Left ventricle myocardium inferior (tissue), 1 donor: Measurements from ENCODE around the gene ACE. TPM values are rescaled to one million over a fixed set of nuclear protein-coding genes. Genes with fewer than 3 reads are reported as not detected.

Source experiments
- DNase-seq: peaks from one replicate; pipeline ENCODE4 v3.0.0-alpha.2; 2020
- H3K27ac ChIP-seq: fragments of 200-600 bp; replicated peaks from 2 replicates; pipeline ENCODE4 v1.8.0; 2021
- H3K27me3 ChIP-seq: fragments of 200-600 bp; 2 replicates; pipeline ENCODE4 v1.8.0; 2021; ENCODE audit warnings: low read depth
- H3K36me3 ChIP-seq: fragments of 200-600 bp; 2 replicates; pipeline ENCODE4 v1.8.0; 2021
- H3K4me1 ChIP-seq: fragments of 200-600 bp; 2 replicates; pipeline ENCODE4 v1.8.0; 2021
- H3K4me3 ChIP-seq: fragments of 200-600 bp; 2 replicates; pipeline ENCODE4 v1.8.0; 2021; ENCODE audit warnings: mild to moderate bottlenecking, moderate library complexity
- H3K9me3 ChIP-seq: fragments of 200-600 bp; replicated peaks from 2 replicates; pipeline ENCODE4 v1.8.0; 2021
- intact Hi-C: fragments of 100-400 bp; cut with micrococcal nuclease; formaldehyde crosslinking; loops from one replicate; pipeline ENCODE4 v1.11.0; 2022
- total RNA-seq: library from RNA; stranded (reverse); fragmentation: NEBNext Ultra II Directional; extraction: Animal tissue kit (Norgen Biotek cat#: 25700); gene quantifications from one replicate; pipeline ENCODE4 v1.2.1, GENCODE V29; 2021
- TF ChIP-seq, protein P1 (sequence below): fragments of 200-600 bp; IDR thresholded peaks from 2 replicates; pipeline ENCODE4 v1.8.0; 2021; ENCODE audit warnings: antibody characterized with exemption, mild to moderate bottlenecking, borderline replicate concordance
- donor health status: DM: no; HTN: yes; CAD: no; lungs with severe emphysema.

The ACE gene
- total RNA-seq, 1 donor from 2014 or later = 6.2 TPM

DNA sequence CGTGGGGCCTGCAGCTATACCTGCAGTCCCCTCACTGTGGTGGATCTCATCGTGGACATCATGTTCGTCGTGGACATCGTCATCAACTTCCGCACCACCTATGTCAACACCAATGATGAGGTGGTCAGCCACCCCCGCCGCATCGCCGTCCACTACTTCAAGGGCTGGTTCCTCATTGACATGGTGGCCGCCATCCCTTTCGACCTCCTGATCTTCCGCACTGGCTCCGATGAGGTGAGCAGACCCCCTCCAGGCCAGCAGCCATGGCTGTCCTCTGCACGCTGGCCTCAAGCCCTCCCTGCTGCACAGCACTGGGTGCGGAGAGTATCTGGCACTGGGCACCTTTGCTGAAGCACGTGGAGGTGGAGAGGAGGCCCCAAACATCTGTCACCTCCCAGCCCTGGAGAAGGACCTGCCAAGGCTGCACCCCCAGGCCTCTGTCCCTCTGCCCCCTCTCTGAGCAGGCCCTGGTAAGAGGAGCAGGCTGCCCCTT is 57.3 kb downstream of the ACE start:
- no peak for DNase-seq
- Histone ChIP-seq H3K27me3 (peaks cover 45% of the 10 kb centered on the region), H3K27ac (no peak overlapping the region), H3K9me3 (no peaks in the 10 kb centered on the region), H3K4me3 (no peak overlapping the region), H3K36me3 (no peaks in the 10 kb centered on the region), H3K4me1 (peaks cover 9% of the 10 kb centered on the region)
- TF ChIP-seq, protein P1, sequence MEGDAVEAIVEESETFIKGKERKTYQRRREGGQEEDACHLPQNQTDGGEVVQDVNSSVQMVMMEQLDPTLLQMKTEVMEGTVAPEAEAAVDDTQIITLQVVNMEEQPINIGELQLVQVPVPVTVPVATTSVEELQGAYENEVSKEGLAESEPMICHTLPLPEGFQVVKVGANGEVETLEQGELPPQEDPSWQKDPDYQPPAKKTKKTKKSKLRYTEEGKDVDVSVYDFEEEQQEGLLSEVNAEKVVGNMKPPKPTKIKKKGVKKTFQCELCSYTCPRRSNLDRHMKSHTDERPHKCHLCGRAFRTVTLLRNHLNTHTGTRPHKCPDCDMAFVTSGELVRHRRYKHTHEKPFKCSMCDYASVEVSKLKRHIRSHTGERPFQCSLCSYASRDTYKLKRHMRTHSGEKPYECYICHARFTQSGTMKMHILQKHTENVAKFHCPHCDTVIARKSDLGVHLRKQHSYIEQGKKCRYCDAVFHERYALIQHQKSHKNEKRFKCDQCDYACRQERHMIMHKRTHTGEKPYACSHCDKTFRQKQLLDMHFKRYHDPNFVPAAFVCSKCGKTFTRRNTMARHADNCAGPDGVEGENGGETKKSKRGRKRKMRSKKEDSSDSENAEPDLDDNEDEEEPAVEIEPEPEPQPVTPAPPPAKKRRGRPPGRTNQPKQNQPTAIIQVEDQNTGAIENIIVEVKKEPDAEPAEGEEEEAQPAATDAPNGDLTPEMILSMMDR = no peak
- intact Hi-C loops = no loop called here

DNA sequence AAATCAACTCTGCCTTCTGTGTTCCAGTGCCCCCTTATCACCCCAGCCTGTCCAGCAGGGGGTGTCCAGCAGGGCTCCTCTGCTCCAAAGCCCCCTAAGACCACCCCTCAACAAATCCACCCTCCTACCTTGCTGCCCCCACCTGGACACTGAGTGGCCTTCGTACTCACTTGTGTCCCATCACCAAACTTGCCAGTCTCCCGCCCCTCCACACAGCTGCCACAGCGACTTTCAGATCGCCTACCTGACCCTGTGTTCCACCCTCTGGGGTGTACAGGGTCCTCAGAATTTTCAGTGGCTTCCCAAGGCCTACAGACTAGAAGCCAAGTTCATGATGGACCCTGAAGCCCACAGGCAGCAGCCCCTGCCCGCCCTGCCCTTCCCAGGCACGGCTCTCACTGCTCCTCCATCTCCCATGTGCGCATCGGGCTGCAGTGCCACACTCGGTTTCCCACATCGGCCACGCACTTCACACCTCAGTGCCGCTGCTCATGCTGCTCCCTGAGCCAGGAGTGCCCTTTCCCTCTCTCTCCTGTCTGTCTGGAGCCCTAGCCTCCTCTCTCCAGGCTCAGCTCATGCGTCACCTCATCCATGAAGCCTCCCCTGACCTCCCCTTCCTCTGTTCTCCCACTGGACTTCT is 58.1 kb downstream of the ACE start:
- Histone ChIP-seq H3K27me3 (peaks cover 53% of the 10 kb centered on the region), H3K27ac (no peak overlapping the region)
- intact Hi-C loops = no loop called here

DNA sequence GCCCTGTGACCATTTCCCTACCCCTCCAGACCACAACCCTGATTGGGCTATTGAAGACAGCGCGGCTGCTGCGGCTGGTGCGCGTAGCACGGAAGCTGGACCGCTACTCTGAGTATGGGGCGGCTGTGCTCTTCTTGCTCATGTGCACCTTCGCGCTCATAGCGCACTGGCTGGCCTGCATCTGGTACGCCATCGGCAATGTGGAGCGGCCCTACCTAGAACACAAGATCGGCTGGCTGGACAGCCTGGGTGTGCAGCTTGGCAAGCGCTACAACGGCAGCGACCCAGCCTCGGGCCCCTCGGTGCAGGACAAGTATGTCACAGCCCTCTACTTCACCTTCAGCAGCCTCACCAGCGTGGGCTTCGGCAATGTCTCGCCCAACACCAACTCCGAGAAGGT is 58.8 kb downstream of the ACE start:
- Histone ChIP-seq H3K27ac (no peak overlapping the region), H3K4me1 (peaks cover 9% of the 10 kb centered on the region), H3K27me3 (peaks cover 58% of the 10 kb centered on the region), H3K4me3 (no peak overlapping the region), H3K9me3 (no peaks in the 10 kb centered on the region), H3K36me3 (no peaks in the 10 kb centered on the region)
- no peak for DNase-seq
- TF ChIP-seq, protein P1 = no peak
- intact Hi-C loops = no loop called here

More for the DNA sequence above, 58.1 kb downstream of the ACE start:
- Histone ChIP-seq H3K4me1 (peaks cover 9% of the 10 kb centered on the region), H3K36me3 (no peaks in the 10 kb centered on the region), H3K4me3 (no peak overlapping the region), H3K9me3 (no peaks in the 10 kb centered on the region)
- no peak for DNase-seq
- TF ChIP-seq, protein P1 = no peak

DNA sequence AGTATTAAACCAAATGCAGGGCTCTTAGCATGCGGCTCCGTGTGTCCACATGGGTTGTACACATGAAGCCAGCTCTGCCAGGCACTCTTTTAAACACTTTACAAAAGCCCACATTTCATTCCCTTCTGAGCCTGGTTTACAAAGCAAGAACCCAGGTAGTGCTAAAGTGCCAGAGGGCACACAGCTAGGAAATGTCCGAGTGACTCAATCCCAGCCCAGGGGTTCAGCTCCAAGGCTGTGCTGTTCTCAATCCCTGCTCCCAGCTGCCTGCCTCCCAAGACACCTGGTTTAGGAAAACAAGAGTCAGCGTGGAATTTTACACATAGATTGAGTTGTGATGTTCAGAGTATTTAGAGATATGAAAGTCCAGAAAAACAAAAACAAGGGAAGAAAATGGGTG is 60.1 kb downstream of the ACE start:
- peaks cover 67% of the 10 kb centered on the region for H3K27me3 ChIP-seq
- TF ChIP-seq, protein P1 = no peak
- intact Hi-C loops = no loop called here
- no peaks in the 10 kb centered on the region for H3K9me3 ChIP-seq
- H3K27ac ChIP-seq = no peak overlapping the region
- DNase-seq = no peak
- no peaks in the 10 kb centered on the region for H3K36me3 ChIP-seq
- no peak overlapping the region for H3K4me3 ChIP-seq
- peaks cover 9% of the 10 kb centered on the region for H3K4me1 ChIP-seq

DNA sequence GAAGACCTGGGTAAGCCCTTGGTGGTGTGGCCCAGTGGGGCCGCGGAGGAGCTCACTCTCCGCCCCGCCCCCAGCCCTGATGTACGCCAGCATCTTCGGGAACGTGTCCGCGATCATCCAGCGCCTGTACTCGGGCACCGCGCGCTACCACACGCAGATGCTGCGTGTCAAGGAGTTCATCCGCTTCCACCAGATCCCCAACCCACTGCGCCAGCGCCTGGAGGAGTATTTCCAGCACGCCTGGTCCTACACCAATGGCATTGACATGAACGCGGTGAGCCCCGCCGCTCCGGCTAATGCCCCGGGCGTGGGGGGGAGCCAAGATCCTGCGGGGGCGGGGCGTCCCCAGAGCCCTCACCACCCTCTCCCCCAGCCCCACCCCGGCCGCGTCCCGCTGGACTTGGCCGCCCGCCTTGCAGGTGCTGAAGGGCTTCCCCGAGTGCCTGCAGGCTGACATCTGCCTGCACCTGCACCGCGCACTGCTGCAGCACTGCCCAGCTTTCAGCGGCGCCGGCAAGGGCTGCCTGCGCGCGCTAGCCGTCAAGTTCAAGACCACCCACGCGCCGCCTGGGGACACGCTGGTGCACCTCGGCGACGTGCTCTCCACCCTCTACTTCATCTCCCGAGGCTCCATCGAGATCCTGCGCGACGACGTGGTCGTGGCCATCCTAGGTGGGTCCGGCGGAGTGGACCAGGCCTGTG is 61.3 kb downstream of the ACE start:
- no peaks in the 10 kb centered on the region for H3K9me3 ChIP-seq
- TF ChIP-seq, protein P1 = no peak
- H3K4me3 ChIP-seq = peak overlapping the region; percentile 48
- H3K4me1 ChIP-seq = peaks cover 9% of the 10 kb centered on the region
- no peaks in the 10 kb centered on the region for H3K36me3 ChIP-seq
- no peak overlapping the region for H3K27ac ChIP-seq
- intact Hi-C loops = no loop called here
- peaks cover 67% of the 10 kb centered on the region for H3K27me3 ChIP-seq
- DNase-seq = no peak
